Measurements from ENCODE around the gene RSPH10B2. TPM values are rescaled to one million over a fixed set of nuclear protein-coding genes. Genes with fewer than 3 reads are reported as not detected.
A peak's percentile ranks its signal among the peaks of the same experiment; 100 is the strongest.
"Not testable (repeated sequence)": the region's sequence is repeated elsewhere in the genome, so short reads cannot be mapped to it uniquely, and the experiment has no call there.

RSPH10B2 gene
- total RNA-seq, 1 experiment from 2014 or later, result 0.05 TPM

DNA sequence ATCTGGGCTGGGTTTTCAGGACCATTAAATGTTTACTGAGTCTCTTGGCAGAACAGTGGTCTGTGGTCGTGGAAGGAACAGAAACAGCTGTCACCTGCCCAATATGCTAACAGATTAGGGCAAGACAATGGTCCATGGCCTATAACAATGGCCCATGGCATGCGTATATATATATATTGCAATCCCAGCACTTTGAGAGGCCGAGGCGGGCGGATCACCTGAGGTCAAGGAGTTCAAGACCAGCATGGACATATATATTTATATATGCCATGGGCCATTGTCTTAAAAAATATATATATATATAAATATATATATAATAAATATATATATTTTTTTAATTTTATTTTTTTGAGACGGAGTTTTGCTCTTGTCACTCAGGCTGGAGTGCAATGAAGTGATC is 27.7 kb downstream of the RSPH10B2 start:
- not testable (repeated sequence) for DNase-seq (ENCODE audit: extremely low read depth, low read depth)

DNA sequence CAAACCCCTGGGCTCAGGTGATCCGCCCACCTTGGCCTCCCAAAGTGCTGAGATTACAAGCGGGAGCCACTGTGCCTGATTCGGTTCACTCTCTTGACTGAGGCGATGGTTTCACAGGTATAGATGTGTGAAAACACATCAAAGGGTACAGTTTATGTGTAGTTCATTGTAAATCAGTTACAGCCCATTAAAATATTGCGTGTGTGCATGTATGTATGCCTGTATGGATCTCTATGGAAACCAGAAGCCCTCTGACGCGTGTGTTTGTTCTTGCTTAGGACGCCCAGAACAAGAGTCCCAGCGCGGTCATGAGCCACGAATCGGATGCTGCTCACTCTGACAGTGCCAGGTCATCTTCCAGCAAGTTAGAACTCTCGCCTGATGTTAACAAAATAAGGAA is 35.5 kb downstream of the RSPH10B2 start:
- not testable (repeated sequence) for DNase-seq (ENCODE audit: extremely low read depth, low read depth)

DNA sequence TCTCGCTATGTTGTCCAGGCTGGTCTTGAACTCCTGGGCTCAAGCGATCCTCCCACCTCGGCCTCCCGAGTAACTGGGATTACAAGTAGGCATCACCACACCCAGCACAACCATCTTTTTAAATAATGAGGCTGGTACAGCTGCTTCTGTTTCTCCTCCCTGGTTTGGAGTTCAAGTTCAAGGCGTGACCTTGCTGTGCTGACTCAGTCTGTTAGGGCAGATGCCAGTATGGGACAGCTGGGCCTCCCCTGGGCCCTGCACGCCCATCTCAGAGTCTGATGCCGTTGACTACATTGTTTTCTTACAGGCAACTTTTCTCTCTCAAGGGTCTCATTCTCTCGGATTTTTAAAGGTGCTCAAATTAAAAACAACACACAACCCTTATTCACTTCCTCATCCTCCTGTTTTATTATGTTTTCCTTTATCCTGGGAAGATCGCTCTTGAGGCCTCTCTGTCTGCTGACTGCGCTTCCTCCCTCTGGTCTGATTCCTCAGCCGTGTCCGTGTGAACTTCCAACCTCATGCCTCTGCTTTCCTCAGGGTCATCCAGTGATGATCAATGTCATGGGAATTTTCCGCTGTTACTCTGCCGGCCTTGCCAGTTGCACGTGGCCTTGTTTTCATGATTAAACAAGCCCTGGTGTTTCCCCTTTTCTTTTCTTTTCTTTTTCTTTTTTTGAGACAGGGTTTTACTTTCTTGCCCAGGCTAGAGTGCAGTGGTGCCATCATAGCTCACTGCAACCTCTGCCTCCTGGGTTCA is 38.4 kb downstream of the RSPH10B2 start:
- not testable (repeated sequence) for DNase-seq (ENCODE audit: extremely low read depth, low read depth)

DNA sequence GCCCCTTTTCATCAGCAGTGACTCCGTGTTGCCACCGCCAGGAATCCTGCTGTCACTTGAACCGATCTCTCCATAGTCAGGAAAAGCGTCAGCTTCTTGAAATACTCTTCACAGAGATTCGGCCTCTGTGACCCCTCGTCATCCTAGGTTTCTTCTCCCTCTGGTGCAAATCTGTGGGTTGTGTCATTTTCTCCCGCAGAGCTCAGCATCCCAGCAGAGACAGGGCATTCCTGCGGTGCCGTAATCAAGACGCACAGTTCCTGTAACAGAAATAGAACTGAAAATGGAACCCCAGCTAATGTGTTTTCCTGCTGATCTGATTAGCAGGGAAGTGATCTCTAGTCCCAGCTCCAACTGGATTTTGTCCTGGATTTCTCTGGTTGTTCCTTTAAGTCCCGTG is 40.4 kb downstream of the RSPH10B2 start:
- not testable (repeated sequence) for DNase-seq (ENCODE audit: extremely low read depth, low read depth)

DNA sequence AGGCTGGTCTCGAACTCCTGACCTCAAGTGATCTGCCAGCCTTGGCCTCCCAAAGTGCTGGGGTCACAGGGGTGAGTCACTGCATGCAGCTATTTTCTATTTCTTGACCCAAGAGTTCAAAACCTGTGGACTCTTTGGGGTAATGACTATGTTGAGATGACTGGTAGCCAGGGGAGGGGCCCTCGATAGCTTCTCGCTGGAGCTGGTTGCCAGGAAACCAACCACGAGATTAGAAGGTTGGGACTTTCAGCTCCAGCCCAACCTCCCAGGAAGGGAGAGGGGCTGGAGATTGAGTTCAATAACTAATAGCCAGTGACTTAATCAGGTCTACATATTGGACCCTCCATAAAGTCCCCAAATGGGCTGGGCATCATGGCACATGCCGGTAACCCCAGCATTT is 43.3 kb downstream of the RSPH10B2 start:
- not testable (repeated sequence) for DNase-seq (ENCODE audit: extremely low read depth, low read depth)

DNA sequence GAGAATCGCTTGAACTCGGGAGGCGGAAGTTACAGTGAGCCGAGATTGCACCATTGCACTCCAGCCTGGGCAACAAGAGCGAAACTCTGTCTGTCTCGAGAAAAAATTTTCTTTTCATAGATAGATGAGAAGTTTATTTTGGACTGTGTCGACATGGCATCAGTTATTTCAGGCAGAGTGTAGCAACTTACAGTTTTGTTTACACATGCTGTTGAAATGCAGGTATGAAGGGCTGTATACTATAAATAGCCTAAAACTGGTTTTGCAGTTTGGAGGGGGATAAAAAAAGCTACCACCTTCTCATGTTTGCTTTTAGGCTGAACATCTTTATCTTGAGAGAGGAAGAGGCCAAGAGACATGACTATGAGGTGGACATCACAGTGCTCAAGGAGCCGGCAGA is 44.1 kb downstream of the RSPH10B2 start:
- DNase-seq (ENCODE audit: extremely low read depth, low read depth), result not testable (repeated sequence)

DNA sequence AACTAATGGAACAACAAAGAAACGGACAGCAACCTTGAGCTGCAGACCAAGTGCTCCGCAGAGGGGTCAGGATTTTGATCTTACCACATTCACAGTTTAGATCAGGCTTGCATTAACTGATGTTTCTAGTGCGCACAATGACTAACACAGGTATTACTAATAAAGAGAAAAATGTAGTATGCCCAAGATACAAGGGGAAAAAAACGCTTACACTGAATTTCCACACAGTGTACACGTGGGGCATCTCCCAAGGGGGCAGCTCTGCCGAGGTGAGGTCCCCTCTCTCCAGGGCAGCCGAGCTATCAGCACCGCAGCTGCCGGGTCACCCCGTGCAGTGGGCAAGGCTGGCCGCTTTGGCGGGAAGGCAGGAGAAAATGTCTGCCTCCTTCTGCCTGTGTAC is 46.0 kb downstream of the RSPH10B2 start:
- not testable (repeated sequence) for DNase-seq (ENCODE audit: extremely low read depth, low read depth)

DNA sequence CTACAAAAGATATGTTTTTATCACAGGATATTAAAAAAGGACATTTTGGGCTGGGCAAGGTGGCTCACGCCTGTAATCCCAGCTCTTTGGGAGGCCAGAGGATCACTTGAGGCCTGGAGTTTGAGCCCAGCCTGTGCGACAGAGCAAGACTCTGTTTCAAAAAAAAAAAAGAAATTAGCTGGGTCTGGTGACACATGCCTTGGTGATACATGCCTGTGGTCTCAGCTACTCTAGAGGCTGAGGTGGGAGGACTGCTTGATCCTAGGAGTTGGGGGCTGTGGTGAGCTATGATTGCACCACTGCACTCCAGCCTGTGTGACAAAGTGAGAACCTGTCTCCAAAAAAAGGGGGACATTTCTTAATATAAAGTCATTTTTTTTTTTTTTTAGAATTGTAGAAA is 46.4 kb downstream of the RSPH10B2 start:
- not testable (repeated sequence) for DNase-seq (ENCODE audit: extremely low read depth, low read depth)

DNA sequence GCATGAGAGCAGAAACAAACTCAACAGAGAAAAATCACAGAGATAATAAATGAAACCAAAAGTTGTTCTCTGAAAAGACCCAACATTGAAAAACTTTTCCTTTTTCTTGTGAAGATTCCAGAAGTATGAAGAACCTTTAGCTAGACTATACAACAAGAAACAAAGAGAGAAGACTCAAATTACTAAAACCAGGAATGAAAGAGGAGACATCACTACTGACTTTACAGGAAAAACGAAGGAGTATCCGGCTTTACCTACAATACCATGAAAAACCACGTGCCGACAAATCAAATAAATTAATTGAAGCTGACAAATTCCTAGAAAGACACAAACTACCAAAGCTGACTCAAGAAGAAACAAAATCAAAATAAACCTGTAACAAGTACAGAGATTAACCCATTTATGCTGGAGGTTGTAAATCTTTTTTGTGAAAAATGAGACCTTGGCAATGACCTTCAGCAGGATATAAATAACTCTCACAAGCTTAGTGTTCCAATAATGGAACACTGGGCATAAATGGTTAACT is 53.6 kb downstream of the RSPH10B2 start:
- DNase-seq (ENCODE audit: extremely low read depth, low read depth), result not testable (repeated sequence)

DNA sequence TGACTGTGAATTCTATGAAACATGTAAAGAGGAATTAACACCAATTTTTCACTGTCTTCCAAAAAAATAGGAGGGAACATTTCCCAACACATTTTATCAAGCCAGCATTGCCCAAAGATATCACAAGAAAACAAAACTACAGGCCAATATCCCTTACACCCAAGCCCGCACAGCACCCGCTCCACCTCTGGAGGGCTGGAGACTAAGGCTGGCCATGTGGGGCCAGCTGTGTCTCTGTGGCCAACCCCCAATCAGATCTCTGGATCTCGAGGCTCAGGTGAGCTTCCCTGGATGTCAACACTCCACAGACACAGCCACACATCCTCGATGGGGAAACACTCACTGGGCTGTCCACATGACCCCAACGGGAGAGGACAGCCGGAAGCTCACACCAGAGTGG is 54.1 kb downstream of the RSPH10B2 start:
- not testable (repeated sequence) for DNase-seq (ENCODE audit: extremely low read depth, low read depth)

DNA sequence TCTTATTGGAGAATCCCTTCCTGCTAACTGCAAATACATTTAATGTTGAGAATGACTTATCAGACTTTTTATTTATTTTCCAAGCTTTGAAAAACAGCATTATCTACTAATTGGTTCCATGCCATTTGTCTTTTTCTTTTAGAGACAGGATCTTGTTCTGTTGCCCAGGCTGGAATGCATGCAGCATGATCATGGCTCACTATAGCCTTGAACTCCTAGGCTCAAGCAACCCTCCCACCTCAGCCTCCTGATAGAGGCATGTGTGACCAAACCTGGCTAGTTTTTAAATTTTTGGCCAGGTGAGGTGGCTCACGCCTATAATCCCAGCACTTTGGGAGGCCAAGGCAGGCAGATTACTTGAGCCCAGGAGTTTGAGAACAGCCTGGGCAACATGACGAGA is 59.1 kb downstream of the RSPH10B2 start:
- not testable (repeated sequence) for DNase-seq (ENCODE audit: extremely low read depth, low read depth)

DNA sequence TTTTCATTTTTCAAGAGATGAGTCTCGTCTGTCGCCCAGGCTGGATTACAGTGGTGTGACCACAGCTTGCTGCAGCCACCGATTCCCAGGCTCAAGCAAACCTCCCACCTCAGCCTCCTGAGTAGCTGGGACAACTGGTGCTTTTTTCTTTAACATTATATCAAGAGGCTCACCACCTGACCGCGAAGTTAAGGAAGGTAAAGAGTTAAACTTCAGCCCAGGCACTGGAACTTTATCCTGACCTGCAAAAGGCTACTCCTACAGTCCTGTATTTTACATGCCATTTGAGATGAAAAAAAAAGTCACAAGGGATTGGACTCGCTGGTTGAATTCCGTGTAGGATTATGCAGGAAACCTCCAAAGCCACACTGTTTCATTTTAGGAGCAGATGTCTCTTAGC is 61.6 kb downstream of the RSPH10B2 start:
- DNase-seq (ENCODE audit: extremely low read depth, low read depth), result not testable (repeated sequence)

DNA sequence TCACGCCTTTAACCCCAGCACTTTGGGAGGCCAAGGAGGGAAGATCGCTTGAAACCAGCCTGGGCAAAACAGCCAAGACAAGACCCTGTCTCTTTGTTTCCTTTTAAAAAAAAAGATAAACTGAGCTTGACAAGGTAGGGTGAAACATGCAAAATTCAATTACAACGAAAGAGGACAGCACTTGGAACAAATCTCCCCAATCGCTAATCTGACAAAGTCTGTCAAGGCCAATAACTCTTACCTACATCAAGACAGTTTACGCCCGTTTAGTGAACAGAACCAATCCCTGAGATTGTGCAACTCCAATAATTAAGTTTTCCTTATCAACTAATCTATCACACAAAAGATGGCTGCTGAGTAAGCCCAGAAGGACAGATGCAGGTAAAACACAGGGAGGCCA is 67.7 kb downstream of the RSPH10B2 start:
- not testable (repeated sequence) for DNase-seq (ENCODE audit: extremely low read depth, low read depth)

DNA sequence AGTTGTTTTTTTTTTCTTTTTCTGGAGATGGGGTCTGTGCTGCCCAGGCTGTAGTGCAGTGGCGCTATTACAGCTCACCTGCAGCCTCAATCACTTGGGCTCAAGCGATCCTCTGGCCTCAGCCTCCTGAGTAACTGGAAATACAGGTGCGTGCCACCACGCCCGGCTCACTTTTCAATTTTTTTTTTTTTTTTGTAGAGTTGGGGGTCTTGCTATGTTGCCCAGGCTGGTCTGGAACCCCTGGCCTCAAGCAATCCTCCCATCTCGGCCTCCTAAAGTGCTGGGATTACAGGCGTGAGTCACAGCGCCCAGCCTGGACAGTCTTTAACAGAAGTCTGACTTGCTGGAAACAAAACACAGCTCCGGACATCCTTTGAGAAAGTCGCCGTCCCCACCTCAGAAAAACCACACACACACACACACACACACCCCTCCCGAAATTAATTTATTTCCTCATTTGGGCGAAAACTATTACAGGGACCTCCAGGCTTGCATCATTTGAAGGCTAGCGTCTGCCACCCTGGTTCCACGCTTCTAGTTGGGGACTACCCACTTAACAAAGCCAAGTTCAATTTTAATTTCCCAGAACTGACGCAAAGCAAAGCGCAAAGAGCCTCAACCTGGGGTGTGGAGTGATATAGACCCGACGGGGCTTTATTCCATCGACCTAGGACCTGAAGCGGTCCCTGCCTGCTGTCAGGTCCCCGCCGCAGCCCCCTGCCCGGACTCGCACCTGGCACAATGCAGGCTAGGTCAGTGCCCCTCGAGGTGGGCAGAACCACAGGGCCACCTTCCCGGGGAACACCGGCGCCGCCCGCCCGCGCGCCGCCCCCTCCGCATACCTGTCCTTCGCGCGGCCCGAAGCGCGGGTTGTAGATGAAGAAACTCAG is 71.6 kb downstream of the RSPH10B2 start:
- DNase-seq (ENCODE audit: extremely low read depth, low read depth), result not testable (repeated sequence)

DNA sequence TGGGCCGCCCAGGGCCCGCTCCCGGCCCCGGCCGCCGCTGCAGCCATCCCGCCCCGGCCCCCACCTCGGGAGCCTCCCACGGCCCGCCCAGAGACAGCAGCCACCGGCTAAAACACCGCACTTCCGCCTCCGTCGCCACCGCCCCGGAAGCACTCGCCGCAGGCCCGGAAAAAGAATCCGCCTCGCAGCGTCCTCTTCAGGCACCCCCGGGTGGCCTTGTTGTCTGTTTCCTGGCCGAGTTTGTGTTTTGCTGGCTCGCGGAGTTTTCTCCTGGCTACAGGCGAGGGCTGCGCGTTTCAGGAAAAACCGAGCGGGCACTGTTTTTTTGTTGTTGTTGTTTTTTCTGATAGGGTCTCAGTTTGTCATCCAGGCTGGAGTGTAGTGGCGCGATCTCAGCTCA is 72.2 kb downstream of the RSPH10B2 start, which contains the start of gene CCZ1B:
Gene CCZ1B (minus strand): TSS at position 125 of the 400 bp plus-strand sequence. CDS start 78 bp downstream, at position 47.
- DNase-seq (ENCODE audit: extremely low read depth, low read depth), result peak; percentile 43

DNA sequence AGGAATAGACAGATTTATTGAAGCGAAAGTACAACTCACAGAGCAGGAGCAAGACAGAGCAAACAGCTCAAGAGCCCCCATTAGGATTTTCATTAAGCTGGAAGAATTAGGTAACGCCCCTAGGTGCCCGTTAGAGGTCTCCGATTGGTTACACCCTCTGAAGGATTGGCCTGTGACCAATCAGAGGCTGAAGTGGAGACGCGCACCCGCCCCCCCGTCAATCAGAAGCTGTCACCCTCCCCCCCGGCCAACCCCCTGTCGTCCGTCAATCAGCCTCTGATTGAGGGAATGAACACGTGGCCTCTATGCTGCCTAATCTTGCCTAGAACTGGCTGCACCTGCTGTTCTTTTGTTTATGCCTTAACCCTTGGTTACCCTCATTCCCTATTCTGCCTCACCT is 73.3 kb downstream of the RSPH10B2 start:
- DNase-seq (ENCODE audit: extremely low read depth, low read depth), result not testable (repeated sequence)

DNA sequence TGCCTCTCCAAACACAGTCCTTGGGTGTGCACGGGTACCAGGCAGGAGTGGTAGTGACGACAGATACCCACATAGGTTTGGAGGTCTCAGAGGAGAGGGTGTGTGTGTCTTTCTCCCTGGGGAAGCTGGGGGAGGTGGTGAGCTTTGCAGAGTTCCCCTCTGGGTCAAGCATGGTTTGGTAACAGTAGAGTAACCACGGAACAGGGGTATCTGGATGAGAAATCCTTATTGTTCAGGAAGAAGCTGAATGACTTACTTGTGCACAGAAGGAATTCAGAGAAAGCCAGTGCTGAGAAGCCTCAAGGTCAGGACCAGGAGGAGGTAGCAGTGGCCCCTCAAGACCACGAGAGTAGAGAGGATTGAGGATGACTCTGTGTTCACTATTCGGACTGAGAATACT is 75.7 kb downstream of the RSPH10B2 start:
- DNase-seq (ENCODE audit: extremely low read depth, low read depth), result not testable (repeated sequence)

DNA sequence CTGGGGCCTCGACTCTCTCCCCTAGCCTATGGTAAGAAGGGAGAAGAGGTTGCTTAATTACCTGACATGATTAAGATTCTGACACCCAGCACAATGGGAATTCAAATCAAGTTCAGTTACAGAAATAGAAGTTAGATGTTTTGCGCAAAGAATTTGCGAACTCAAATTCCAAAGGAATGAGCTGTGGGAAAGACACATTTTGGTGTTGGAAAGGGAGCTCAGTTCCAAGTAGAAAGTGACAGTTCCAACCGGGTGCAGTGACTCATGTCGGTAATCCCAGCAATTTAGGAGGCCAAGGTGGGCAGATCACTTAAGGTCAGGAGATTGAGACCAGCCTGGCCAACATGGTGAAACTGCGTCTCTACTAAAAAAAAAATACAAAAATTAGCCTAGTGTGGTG is 76.1 kb downstream of the RSPH10B2 start:
- DNase-seq (ENCODE audit: extremely low read depth, low read depth), result not testable (repeated sequence)

DNA sequence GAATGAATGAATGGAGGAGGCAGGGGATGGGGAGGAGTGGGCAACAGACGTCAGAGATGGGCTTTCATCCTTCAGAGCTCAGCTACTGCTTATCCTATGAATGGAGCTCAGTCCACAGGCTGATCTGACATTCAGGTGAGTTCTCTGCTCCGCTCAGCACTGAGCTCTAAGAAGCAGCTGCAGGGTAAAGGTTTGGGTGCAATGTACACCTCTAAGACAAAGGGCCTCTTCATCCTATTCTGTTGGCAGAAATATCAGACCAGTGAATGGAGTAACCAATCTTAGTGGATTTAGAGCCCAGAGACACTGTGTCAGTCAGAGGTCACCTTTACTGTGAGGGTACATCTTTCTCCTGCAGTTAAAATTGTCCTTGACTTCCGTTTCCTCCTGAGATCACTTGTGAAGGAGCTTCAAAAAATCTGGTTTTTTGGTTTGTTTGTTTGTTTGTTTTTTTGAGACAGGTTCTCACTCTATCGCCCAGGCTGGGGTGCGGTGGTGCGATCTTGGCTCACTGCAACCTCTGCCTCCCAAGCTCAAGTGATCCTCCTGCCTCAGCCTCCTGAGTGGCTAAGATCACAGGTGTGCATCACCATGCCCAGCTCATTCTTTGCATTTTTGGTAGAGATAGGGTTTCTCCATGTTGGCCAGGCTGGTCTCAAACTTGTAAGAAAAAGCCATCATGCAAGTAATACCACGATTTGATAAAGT is 77.3 kb downstream of the RSPH10B2 start:
- no peak for DNase-seq (ENCODE audit: extremely low read depth, low read depth)

DNA sequence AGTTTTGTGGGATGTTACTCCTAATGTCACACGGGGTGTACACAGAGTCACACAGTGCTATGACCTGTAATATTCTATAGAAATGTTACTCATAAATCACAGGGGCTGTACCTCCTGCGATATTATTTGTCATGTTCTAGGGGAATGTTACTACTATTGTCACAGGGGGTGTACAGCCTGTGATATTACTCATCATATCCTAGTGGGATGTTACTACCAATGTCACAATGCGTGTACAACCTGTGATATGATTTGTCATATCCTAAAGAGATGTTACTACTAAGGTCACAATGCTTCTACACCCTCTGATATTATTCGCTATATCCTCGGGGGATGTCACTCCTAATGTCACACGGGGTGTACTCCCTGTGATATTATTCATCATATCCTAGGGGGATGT is 79.7 kb downstream of the RSPH10B2 start:
- no peak for DNase-seq (ENCODE audit: extremely low read depth, low read depth)

DNA sequence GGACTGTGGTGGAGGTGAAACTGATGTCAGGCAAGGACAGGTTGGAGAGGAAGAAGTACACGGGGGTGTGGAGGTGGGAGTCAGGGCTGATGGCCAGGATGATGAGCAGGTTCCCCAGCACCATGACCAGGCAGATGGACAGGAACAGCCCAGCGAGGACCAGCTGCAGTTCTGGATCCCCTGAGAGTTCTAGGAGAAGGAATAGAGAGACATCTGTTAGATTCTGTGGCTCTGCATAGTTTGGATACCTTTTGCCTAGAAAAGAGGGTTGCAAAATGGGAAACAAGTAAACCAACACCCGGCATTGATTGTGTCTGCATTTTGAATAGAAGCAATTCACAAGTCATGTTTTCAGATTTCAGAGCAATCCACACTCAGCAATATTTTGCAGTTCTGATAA is 81.6 kb downstream of the RSPH10B2 start:
- not testable (repeated sequence) for DNase-seq (ENCODE audit: extremely low read depth, low read depth)

Measured in NCI-H460 (cell line).